OCI-LY7 (cell line): ENCODE results near the gene MYO18A. TPM values are rescaled to one million over a fixed set of nuclear protein-coding genes. Genes with fewer than 3 reads are reported as not detected.

Experiments used
- BruUV-seq: library from RNA; stranded (reverse); fragments of 400-500 nt; replicated peaks from 2 replicates; lab custom pipeline; 2021; lab: Mats Ljungman, UMichigan
- CTCF ChIA-PET: fragments of 300-600 bp; sonication (Branson Sonifier 250); formaldehyde crosslinking; loops from one replicate; lab custom pipeline; 2022; ENCODE audit warnings: antibody characterized with exemption; ENCODE audit not compliant: unreplicated experiment; lab: Charles Lee
- POLR2A ChIA-PET: fragments of 300-600 bp; sonication (Branson Sonifier 250); formaldehyde crosslinking; loops from one replicate; lab custom pipeline; 2022; ENCODE audit warnings: antibody characterized with exemption; lab: Charles Lee
- DNase-seq: peaks from one replicate; pipeline ENCODE4 v3.0.0-alpha.2; 2015; ENCODE audit warnings: low spot score
- H2AFZ ChIP-seq: fragments of 200-600 bp; sonication (generic), shearing (Covaris generic); 2 replicates; pipeline ENCODE4 v1.6.1; 2014; ENCODE audit warnings: mild to moderate bottlenecking, antibody characterized with exemption, low read length, moderate library complexity
- H3K27ac ChIP-seq: fragments of 200-600 bp; sonication (generic); 2 replicates; pipeline ENCODE4 v1.5.1; 2014; ENCODE audit warnings: mixed run types, low read depth, mild to moderate bottlenecking, moderate library complexity, low read length, inconsistent platforms; ENCODE audit not compliant: poor library complexity, severe bottlenecking
- H3K36me3 ChIP-seq: fragments of 200-600 bp; sonication (generic); 2 replicates; pipeline ENCODE4 v1.6.1; 2014; ENCODE audit warnings: mild to moderate bottlenecking, antibody characterized with exemption, low read length, moderate library complexity, mixed read lengths; ENCODE audit not compliant: insufficient read depth
- H3K4me1 ChIP-seq: fragments of 200-600 bp; sonication (generic); 2 replicates; pipeline ENCODE4 v1.5.1; 2014; ENCODE audit warnings: mild to moderate bottlenecking, low read length; ENCODE audit not compliant: insufficient read depth, poor library complexity, severe bottlenecking
- H3K4me2 ChIP-seq: fragments of 200-600 bp; sonication (generic); 2 replicates; pipeline ENCODE4 v1.6.1; 2014; ENCODE audit warnings: mild to moderate bottlenecking, low read length
- H3K4me3 ChIP-seq: fragments of 200-600 bp; sonication (generic); 2 replicates; pipeline ENCODE4 v1.5.1; 2014; ENCODE audit warnings: mild to moderate bottlenecking, low read depth, low read length; ENCODE audit not compliant: poor library complexity, severe bottlenecking
- H3K79me2 ChIP-seq: fragments of 200-600 bp; sonication (generic); 2 replicates; pipeline ENCODE4 v1.6.1; 2016; ENCODE audit warnings: low read depth, mild to moderate bottlenecking, low read length, moderate library complexity, mixed read lengths; ENCODE audit not compliant: insufficient read depth
- H3K9me2 ChIP-seq: fragments of 200-600 bp; sonication (generic); 2 replicates; pipeline ENCODE4 v1.6.1; 2016; ENCODE audit warnings: mild to moderate bottlenecking, low read length, mixed read lengths; ENCODE audit not compliant: insufficient read depth
- H3K9me3 ChIP-seq: fragments of 200-600 bp; sonication (generic); 2 replicates; pipeline ENCODE4 v1.6.1; 2014; ENCODE audit warnings: mild to moderate bottlenecking, mixed run types, low read length, mixed read lengths
- H4K20me1 ChIP-seq: fragments of 200-600 bp; sonication (generic); 2 replicates; pipeline ENCODE4 v1.6.1; 2014; ENCODE audit warnings: mild to moderate bottlenecking, antibody characterized with exemption, low read length, moderate library complexity, mixed read lengths; ENCODE audit not compliant: insufficient read depth
- CTCF ChIP-seq: fragments of 200-600 bp; sonication (generic); conservative IDR thresholded peaks from 2 replicates; pipeline ENCODE4 v1.5.1; 2014; ENCODE audit warnings: mild to moderate bottlenecking, antibody characterized with exemption, low read length, moderate library complexity, mixed read lengths
- EZH2phosphoT487 ChIP-seq: fragments of 200-600 bp; sonication (generic); IDR thresholded peaks from 2 replicates; pipeline ENCODE4 v1.6.1; 2018; ENCODE audit warnings: low read depth, borderline replicate concordance, mild to moderate bottlenecking, mixed run types, antibody characterized with exemption, low read length, moderate library complexity, mixed read lengths
- intact Hi-C: fragments of 100-400 bp; cut with micrococcal nuclease; formaldehyde crosslinking; loops from one replicate; pipeline ENCODE4 v1.10.0; 2022; ENCODE audit not compliant: unreplicated experiment
- total RNA-seq, 2 experiments: library from RNA; depleted of rRNA in 1 of 2; stranded (reverse); fragments of >200 nt in 1 of 2; shearing (Covaris generic) in 1 of 2; gene quantifications; 2 replicates each; pipeline ENCODE4 v1.2.3, GENCODE V29; 2014 to 2022

Gene MYO18A
- total RNA-seq, 2 experiments from 2014 or later = 124 to 128 TPM

- TF ChIP-seq CTCF (peak; percentile 100), EZH2phosphoT487 (no peak)
- no peaks in the 10 kb centered on the region for H4K20me1 ChIP-seq
- no peaks in the 10 kb centered on the region for H3K36me3 ChIP-seq
- intact Hi-C loops = loop anchor here (1.0 kb wide), 1 partner anchor 70 kb away; no protein-coding TSS in a partner anchor
- H3K9me3 ChIP-seq = no peaks in the 10 kb centered on the region
- CTCF ChIA-PET = interaction anchor here (0.9 to 1.3 kb wide), 5 partner anchors 10 to 95 kb away, joined by 3 to 6 read pairs (median 3); no protein-coding TSS in a partner anchor
- H3K9me2 ChIP-seq = no peaks in the 10 kb centered on the region
- H2AFZ ChIP-seq = peak overlapping the region; percentile 54; the same call in 1 of the 2 replicates
- peaks cover 14% of the 10 kb centered on the region for H3K4me1 ChIP-seq
- no TSS peak for BruUV-seq
- no peak overlapping the region for H3K4me3 ChIP-seq
- H3K79me2 ChIP-seq = no peaks in the 10 kb centered on the region
- peak; percentile 84 for DNase-seq
- peak overlapping the region; percentile 22; the same call in 1 of the 2 replicates for H3K4me2 ChIP-seq
- POLR2A ChIA-PET = interaction anchor here (0.5 to 1.2 kb wide), 4 partner anchors 70 to 626 kb away, joined by 3 to 6 read pairs (median 4); no protein-coding TSS in a partner anchor
- no peak overlapping the region for H3K27ac ChIP-seq
These were observed 39.3 kb upstream of the MYO18A start for GRCh38 chr17:29219378-29220047.

GRCh38 chr17:29216856-29217255, 36.7 kb upstream of the MYO18A start:
- Histone ChIP-seq H4K20me1 (no peaks in the 10 kb centered on the region), H2AFZ (no peak overlapping the region), H3K4me2 (no peak overlapping the region), H3K4me1 (peaks cover 14% of the 10 kb centered on the region), H3K79me2 (no peaks in the 10 kb centered on the region), H3K4me3 (no peak overlapping the region), H3K9me2 (no peaks in the 10 kb centered on the region), H3K36me3 (no peaks in the 10 kb centered on the region), H3K9me3 (no peaks in the 10 kb centered on the region), H3K27ac (no peak overlapping the region)
- no peak for TF ChIP-seq CTCF
- no peak for TF ChIP-seq EZH2phosphoT487
- intact Hi-C loops = no loop called here
- no TSS peak for BruUV-seq
- ChIA-PET POLR2A (interaction anchor here (0.8 to 1.4 kb wide), 2 partner anchors 37 to 128 kb away, joined by 3 to 4 read pairs; partner anchors contain the start of gene MYO18A), CTCF (interaction anchor here (1.3 to 1.6 kb wide), 2 partner anchors 10 to 71 kb away, joined by 3 to 4 read pairs; no protein-coding TSS in a partner anchor)
- no peak for DNase-seq

- no peak overlapping the region for H2AFZ ChIP-seq
- H4K20me1 ChIP-seq = no peaks in the 10 kb centered on the region
- H3K79me2 ChIP-seq = no peaks in the 10 kb centered on the region
- no TSS peak for BruUV-seq
- H3K27ac ChIP-seq = no peak overlapping the region
- POLR2A ChIA-PET = no interaction called here
- no peak for DNase-seq
- no peaks in the 10 kb centered on the region for H3K36me3 ChIP-seq
- peaks cover 14% of the 10 kb centered on the region for H3K4me1 ChIP-seq
- no peaks in the 10 kb centered on the region for H3K9me3 ChIP-seq
- H3K9me2 ChIP-seq = no peaks in the 10 kb centered on the region
- TF ChIP-seq CTCF (no peak), EZH2phosphoT487 (no peak)
- CTCF ChIA-PET = interaction anchor here (1.3 to 1.6 kb wide), 2 partner anchors 9 to 71 kb away, joined by 3 to 4 read pairs; no protein-coding TSS in a partner anchor
- intact Hi-C loops = no loop called here
- H3K4me2 ChIP-seq = no peak overlapping the region
- H3K4me3 ChIP-seq = no peak overlapping the region
These were observed 36.0 kb upstream of the MYO18A start for GRCh38 chr17:29216181-29216580.
